Measurements from ENCODE around the gene LAG3.
A peak's percentile ranks its signal among the peaks of the same experiment; 100 is the strongest.

LAG3 gene

DNA sequence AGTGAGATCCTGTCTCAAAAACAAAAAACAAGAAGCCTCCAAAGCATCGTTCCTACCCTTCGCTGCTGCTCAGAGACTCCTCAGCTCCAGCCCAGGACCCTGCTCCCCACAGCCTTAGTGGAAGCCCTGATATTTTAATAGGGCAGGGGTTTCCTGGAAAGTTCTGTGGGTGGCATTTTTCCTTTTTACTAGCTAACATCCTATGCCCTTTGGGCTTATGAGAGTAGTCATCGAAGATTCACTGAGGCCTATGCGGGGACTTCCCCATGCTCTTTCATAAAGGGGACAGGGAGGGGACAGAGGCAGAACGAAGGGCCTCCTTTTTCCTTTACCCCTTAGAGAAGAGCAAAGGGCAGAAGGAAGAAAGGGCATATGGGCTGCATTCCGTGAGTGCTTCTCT, 8.3 kb downstream of the LAG3 start:
- Histone ChIP-seq H3K9me3 (no peaks in the 10 kb centered on the region), H3K4me1 (ENCODE audit: control insufficient read depth in 1 of 2, insufficient read depth in 1 of 2, low read depth in 1 of 2, low read length in 1 of 2) (peaks cover 27 to 33% of the 10 kb centered on the region in 2 experiments), H3K27me3 (peaks cover 32% of the 10 kb centered on the region), H3K36me3 (no peaks in the 10 kb centered on the region), H3K27ac (no peak overlapping the region), H3K4me3 (ENCODE audit: low read depth in 1 of 2, low read length in 1 of 2) (no peak overlapping the region)
- TF ChIP-seq, protein P1, sequence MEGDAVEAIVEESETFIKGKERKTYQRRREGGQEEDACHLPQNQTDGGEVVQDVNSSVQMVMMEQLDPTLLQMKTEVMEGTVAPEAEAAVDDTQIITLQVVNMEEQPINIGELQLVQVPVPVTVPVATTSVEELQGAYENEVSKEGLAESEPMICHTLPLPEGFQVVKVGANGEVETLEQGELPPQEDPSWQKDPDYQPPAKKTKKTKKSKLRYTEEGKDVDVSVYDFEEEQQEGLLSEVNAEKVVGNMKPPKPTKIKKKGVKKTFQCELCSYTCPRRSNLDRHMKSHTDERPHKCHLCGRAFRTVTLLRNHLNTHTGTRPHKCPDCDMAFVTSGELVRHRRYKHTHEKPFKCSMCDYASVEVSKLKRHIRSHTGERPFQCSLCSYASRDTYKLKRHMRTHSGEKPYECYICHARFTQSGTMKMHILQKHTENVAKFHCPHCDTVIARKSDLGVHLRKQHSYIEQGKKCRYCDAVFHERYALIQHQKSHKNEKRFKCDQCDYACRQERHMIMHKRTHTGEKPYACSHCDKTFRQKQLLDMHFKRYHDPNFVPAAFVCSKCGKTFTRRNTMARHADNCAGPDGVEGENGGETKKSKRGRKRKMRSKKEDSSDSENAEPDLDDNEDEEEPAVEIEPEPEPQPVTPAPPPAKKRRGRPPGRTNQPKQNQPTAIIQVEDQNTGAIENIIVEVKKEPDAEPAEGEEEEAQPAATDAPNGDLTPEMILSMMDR (IDR thresholded peaks at IDR 0.05) = no peak

DNA sequence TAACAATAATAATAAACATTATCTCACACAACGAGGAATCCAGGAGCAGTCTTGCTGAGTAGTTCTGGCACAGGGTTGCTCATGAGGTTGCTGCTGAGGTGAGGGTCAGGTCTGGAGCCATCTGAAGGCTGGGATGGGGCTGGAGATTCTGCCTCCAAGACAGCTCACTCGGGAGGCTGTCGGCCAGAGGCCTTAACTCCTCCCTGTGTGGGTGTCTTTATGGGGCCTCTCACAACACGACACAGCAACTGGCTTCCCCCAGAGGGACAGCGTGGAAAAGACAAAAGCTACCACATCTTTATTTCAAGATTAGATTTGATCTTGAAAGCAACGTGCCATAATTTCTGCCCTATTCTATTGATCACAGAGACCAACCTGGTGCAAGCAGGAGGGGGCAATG, 9.8 kb downstream of the LAG3 start:
- no peaks in the 10 kb centered on the region for H3K9me3 ChIP-seq
- H3K36me3 ChIP-seq = no peaks in the 10 kb centered on the region
- no peak overlapping the region for H3K4me3 ChIP-seq (ENCODE audit: low read depth in 1 of 2, low read length in 1 of 2)
- TF ChIP-seq, protein P1 (IDR thresholded peaks at IDR 0.05) = no peak
- no peak overlapping the region for H3K27ac ChIP-seq
- peaks cover 17% of the 10 kb centered on the region for H3K27me3 ChIP-seq
- peaks cover 30 to 35% of the 10 kb centered on the region in 2 experiments for H3K4me1 ChIP-seq (ENCODE audit: control insufficient read depth in 1 of 2, insufficient read depth in 1 of 2, low read depth in 1 of 2, low read length in 1 of 2)

DNA sequence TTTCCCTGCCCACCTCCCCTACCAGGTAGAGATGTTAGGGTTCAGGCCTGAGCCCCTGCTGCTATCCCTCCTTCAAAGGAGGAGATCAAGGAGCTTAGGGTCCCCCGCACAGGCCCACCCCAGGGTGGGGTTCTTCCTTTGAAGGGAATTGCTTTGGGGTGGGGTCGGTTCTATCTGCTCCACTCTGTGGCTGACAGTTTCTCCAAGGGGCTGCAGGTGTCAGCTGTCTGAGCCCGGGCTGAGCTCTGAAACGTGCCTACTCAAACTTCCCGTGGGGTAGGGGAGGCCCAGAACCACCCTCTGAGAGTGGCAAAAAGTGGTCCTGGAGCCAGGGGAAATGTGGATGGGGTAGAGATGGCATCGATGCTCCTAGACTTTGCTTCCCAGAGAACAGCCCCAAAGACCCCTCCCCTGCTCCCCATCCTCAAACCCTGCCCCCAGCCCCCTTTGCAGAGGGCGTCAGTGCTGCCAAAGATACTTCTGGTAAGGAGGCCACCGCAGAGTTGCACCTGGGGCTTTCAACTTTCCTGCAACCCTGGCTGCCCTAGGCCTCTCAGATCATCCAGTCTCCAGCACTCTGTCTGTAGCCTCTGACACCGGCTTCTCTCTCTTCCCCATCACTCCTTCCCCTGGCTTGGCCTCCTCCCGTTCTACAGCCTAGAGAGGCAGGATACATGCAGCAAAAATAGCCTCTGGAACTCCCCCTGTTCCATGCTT, 10.7 kb downstream of the LAG3 start:
- TF ChIP-seq, protein P1 (IDR thresholded peaks at IDR 0.05) = no peak
- no peak overlapping the region for H3K4me3 ChIP-seq (ENCODE audit: low read depth in 1 of 2, low read length in 1 of 2)
- no peaks in the 10 kb centered on the region for H3K9me3 ChIP-seq
- H3K27ac ChIP-seq = no peak overlapping the region
- H3K27me3 ChIP-seq = peaks cover 8% of the 10 kb centered on the region
- H3K36me3 ChIP-seq = no peaks in the 10 kb centered on the region
- peaks cover 30 to 33% of the 10 kb centered on the region in 2 experiments for H3K4me1 ChIP-seq (ENCODE audit: control insufficient read depth in 1 of 2, insufficient read depth in 1 of 2, low read depth in 1 of 2, low read length in 1 of 2)

DNA sequence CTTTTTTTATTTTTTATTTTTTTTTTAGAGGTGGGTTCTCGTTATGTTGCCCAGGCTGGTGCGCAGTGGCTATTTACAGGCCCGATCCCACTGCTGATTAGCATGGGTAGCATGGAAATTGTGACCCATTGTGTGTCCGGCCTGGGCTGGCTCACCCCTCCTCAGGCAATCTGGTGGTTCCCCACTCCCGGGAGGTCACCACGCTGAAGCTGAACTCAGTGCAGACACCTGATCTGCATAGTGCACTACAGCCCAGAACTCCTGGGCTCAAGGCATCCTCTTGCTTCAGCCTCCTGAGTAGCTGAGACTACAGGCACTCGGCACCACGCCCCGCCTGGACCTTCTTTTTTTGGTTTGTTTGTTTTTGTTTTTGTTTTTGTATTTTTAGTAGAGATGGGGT, 11.5 kb downstream of the LAG3 start:
- TF ChIP-seq, protein P1 (IDR thresholded peaks at IDR 0.05) = no peak
- H3K4me1 ChIP-seq (ENCODE audit: control insufficient read depth in 1 of 2, insufficient read depth in 1 of 2, low read depth in 1 of 2, low read length in 1 of 2) = peaks cover 22 to 25% of the 10 kb centered on the region in 2 experiments
- no peaks in the 10 kb centered on the region for H3K9me3 ChIP-seq
- peak overlapping the region; percentile 77 for H3K27ac ChIP-seq
- no peak overlapping the region for H3K4me3 ChIP-seq (ENCODE audit: low read depth in 1 of 2, low read length in 1 of 2)
- no peaks in the 10 kb centered on the region for H3K27me3 ChIP-seq
- H3K36me3 ChIP-seq = no peaks in the 10 kb centered on the region

DNA sequence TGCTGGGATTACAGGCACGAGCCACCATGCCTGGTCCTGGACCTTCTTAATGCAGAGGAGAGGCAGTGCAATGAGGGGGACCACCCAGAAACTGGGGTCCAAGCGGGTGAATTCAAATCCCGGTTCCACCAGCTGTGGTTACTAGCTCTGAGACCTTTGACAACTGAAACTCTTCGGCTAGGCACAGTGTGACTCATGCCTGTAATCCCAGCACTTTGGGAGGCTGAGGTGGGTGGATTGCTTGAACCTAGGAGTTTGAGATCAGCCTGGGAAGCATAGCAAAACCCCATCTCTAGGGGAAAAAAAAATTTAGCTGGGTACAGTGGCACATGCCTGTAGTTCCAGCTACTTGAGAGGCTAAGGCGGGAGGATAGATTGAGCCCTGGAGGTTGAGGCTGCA, 12.0 kb downstream of the LAG3 start:
- TF ChIP-seq, protein P1 (IDR thresholded peaks at IDR 0.05) = no peak
- H3K4me1 ChIP-seq (ENCODE audit: control insufficient read depth in 1 of 2, insufficient read depth in 1 of 2, low read depth in 1 of 2, low read length in 1 of 2) = peaks cover 23 to 25% of the 10 kb centered on the region in 2 experiments
- H3K36me3 ChIP-seq = no peaks in the 10 kb centered on the region
- H3K27me3 ChIP-seq = no peaks in the 10 kb centered on the region
- no peaks in the 10 kb centered on the region for H3K9me3 ChIP-seq
- peak overlapping the region; percentile 77 for H3K27ac ChIP-seq
- no peak overlapping the region for H3K4me3 ChIP-seq (ENCODE audit: low read depth in 1 of 2, low read length in 1 of 2)

Measured in neutrophil (primary cell).